Measurements from ENCODE around the gene MTCH1.

- TF ChIP-seq BHLHE40 (IDR thresholded peaks at IDR 0.05; ENCODE audit: borderline replicate concordance) (no peak), FOXA1 (IDR thresholded peaks at IDR 0.05) (no peak), ARNT (IDR thresholded peaks at IDR 0.05) (no peak), SUZ12 (IDR thresholded peaks at IDR 0.05) (no peak)
Measured at GRCh38 chr6:37019065-37019450, 33.1 kb upstream of the MTCH1 start.

All from HEK293T (cell line).